Liver (tissue), 9 donors: Measurements from ENCODE around the gene PDE5A. TPM values are rescaled to one million over a fixed set of nuclear protein-coding genes. Genes with fewer than 3 reads are reported as not detected.

Experiments used
- DNase-seq: peaks from one replicate; pipeline ENCODE4 v3.0.0-alpha.2; 2017; ENCODE audit warnings: low spot score
- H3K27ac ChIP-seq, 2 donors: one replicate each; pipeline ENCODE4 v1.7.0; 2013; ENCODE audit warnings: inconsistent platforms in 2 of 2, low read length in 2 of 2, control low read depth in 1 of 2, low read depth in 1 of 2, mild to moderate bottlenecking in 1 of 2
- H3K27me3 ChIP-seq, 4 donors: one replicate each; pipeline versions ENCODE4 v1.6.1 to v1.7.0; 2013; ENCODE audit warnings: low read length in 3 of 4, inconsistent platforms in 1 of 4, mild to moderate bottlenecking in 1 of 4, moderate library complexity in 1 of 4; ENCODE audit not compliant: control insufficient read depth in 4 of 4, insufficient read depth in 4 of 4
- H3K36me3 ChIP-seq, 4 donors: one replicate each; pipeline versions ENCODE4 v1.6.1 to v1.7.0; 2013; ENCODE audit warnings: low read length in 3 of 4, mild to moderate bottlenecking in 3 of 4, low read depth in 1 of 4, moderate library complexity in 1 of 4; ENCODE audit not compliant: control insufficient read depth in 4 of 4, insufficient read depth in 3 of 4
- H3K4me1 ChIP-seq, 4 donors: one replicate each; pipeline versions ENCODE4 v1.6.1 to v1.7.0; 2013; ENCODE audit warnings: low read length in 3 of 4, mild to moderate bottlenecking in 3 of 4, moderate library complexity in 1 of 4; ENCODE audit not compliant: control insufficient read depth in 4 of 4, insufficient read depth in 4 of 4
- H3K4me3 ChIP-seq, 3 donors: one replicate each; pipeline versions ENCODE4 v1.6.1 to v1.7.0; 2013; ENCODE audit warnings: low read length in 3 of 3, control low read depth in 1 of 3, low read depth in 1 of 3, mild to moderate bottlenecking in 1 of 3
- H3K9ac ChIP-seq, 2 donors: one replicate each; pipeline ENCODE4 v1.7.0; 2013; ENCODE audit warnings: low read length in 2 of 2, mild to moderate bottlenecking in 2 of 2, moderate library complexity in 2 of 2, control low read depth in 1 of 2, low read depth in 1 of 2
- H3K9me3 ChIP-seq, 4 donors: one replicate each; pipeline versions ENCODE4 v1.6.1 to v1.7.0; 2013; ENCODE audit warnings: low read length in 3 of 4; ENCODE audit not compliant: control insufficient read depth in 4 of 4
- ATF3 ChIP-seq: IDR thresholded peaks from 2 replicates; pipeline ENCODE4 v1.6.1; 2016; ENCODE audit warnings: antibody characterized with exemption
- CTCF ChIP-seq: fragments of 150-350 bp; IDR thresholded peaks from 2 replicates; pipeline ENCODE4 v1.5.1; 2017; ENCODE audit warnings: improper control_type of control experiment, low read depth, low read length; ENCODE audit not compliant: missing input control
- EGR1 ChIP-seq, 2 donors: IDR thresholded peaks; 2 replicates each; pipeline ENCODE4 v1.6.1; 2016 to 2018; ENCODE audit warnings: antibody characterized with exemption in 2 of 2, low read depth in 2 of 2
- FOXA1 ChIP-seq: IDR thresholded peaks from 2 replicates; pipeline ENCODE4 v1.6.1; 2016; ENCODE audit warnings: antibody characterized with exemption
- FOXA2 ChIP-seq: IDR thresholded peaks from 2 replicates; pipeline ENCODE4 v1.6.1; 2016; ENCODE audit warnings: antibody characterized with exemption
- GABPA ChIP-seq, 2 donors: IDR thresholded peaks in 1 of 2; conservative IDR thresholded peaks in 1 of 2; 2 replicates each; pipeline ENCODE4 v1.6.1; 2016; ENCODE audit warnings: antibody characterized with exemption in 2 of 2, mild to moderate bottlenecking in 1 of 2, moderate library complexity in 1 of 2
- HNF4A ChIP-seq, 2 donors: conservative IDR thresholded peaks; 2 replicates each; pipeline ENCODE4 v1.6.1; 2016; ENCODE audit warnings: antibody characterized with exemption in 2 of 2, mild to moderate bottlenecking in 2 of 2
- JUND ChIP-seq, 2 donors: IDR thresholded peaks; 2 replicates each; pipeline ENCODE4 v1.6.1; 2016; ENCODE audit warnings: antibody characterized with exemption in 2 of 2
- NR2F2 ChIP-seq: IDR thresholded peaks from 2 replicates; pipeline ENCODE4 v1.6.1; 2016; ENCODE audit warnings: antibody characterized with exemption
- RAD21 ChIP-seq, 2 donors: IDR thresholded peaks; 2 replicates each; pipeline ENCODE4 v1.6.1; 2016; ENCODE audit warnings: antibody characterized with exemption in 2 of 2, mild to moderate bottlenecking in 2 of 2
- REST ChIP-seq: IDR thresholded peaks from 2 replicates; pipeline ENCODE4 v1.6.1; 2016; ENCODE audit warnings: antibody characterized with exemption, mild to moderate bottlenecking
- SP1 ChIP-seq: IDR thresholded peaks from 2 replicates; pipeline ENCODE4 v1.6.1; 2018; ENCODE audit warnings: antibody characterized with exemption, mild to moderate bottlenecking
- TAF1 ChIP-seq: conservative IDR thresholded peaks from 2 replicates; pipeline ENCODE4 v1.6.1; 2016; ENCODE audit warnings: antibody characterized with exemption, mild to moderate bottlenecking
- YY1 ChIP-seq: IDR thresholded peaks from 2 replicates; pipeline ENCODE4 v1.6.1; 2016; ENCODE audit warnings: antibody characterized with exemption, mild to moderate bottlenecking
- WGBS: extraction: QIAGEN DNeasy Blood & Tissue Kit; methylation state at CpG from one replicate; pipeline ENCODE4 v1.1.7; 2013; 5-methylcytosine and 5-hydroxymethylcytosine counted together
- polyA plus RNA-seq, 2 donors: library from polyadenylated mRNA; stranded (reverse) in 1 of 2; unstranded in 1 of 2; fragments of 200-250 nt in 1 of 2; fragments of >200 nt in 1 of 2; fragmentation: Nextera tagmentation in 1 of 2; extraction: Ambion mirVana in 1 of 2; gene quantifications; one replicate each; pipeline versions ENCODE4 v1.2.1 to v1.2.3, GENCODE V29; 2013 to 2015
- total RNA-seq, 2 donors: library from RNA; depleted of rRNA; stranded (reverse); fragments of >200 nt; gene quantifications; one replicate each; pipeline ENCODE4 v1.2.3, GENCODE V29; 2014
- donor health status: healthy.
- donor health status: healthy.
- donor health status: healthy.
- donor health status: healthy.
- donor health status: healthy.

Gene PDE5A
- total and polyA plus RNA-seq, 4 donors = 0.61 to 3.8 (median 3.0) TPM

- Histone ChIP-seq H3K4me3 (no peak overlapping the region), H3K27me3 (no peaks in the 10 kb centered on the region), H3K36me3 (peaks cover 0 to 14% (median 4%) of the 10 kb centered on the region in 4 donors), H3K9ac (no peak overlapping the region), H3K4me1 (no peaks in the 10 kb centered on the region), H3K27ac (no peak overlapping the region), H3K9me3 (no peaks in the 10 kb centered on the region)
- DNase-seq = no peak
- TF ChIP-seq TAF1 = no peak
- TF ChIP-seq JUND (IDR thresholded peaks at IDR 0.05) = no peak
- peak; percentile 65 for TF ChIP-seq RAD21 (IDR thresholded peaks at IDR 0.05)
- no peak for TF ChIP-seq REST
- 94% methylated on average over 1 of the region's 1 CpG for WGBS
Measured at GRCh38 chr4:119493419-119493818, 135.2 kb downstream of the PDE5A start.

- Histone ChIP-seq H3K9me3 (no peaks in the 10 kb centered on the region), H3K4me3 (no peak overlapping the region), H3K27ac (no peak overlapping the region), H3K27me3 (no peaks in the 10 kb centered on the region), H3K4me1 (no peaks in the 10 kb centered on the region), H3K9ac (no peak overlapping the region), H3K36me3 (peaks cover 0 to 4% (median 2%) of the 10 kb centered on the region in 4 donors)
- DNase-seq = no peak
- 63% methylated on average over 3 of the region's 3 CpGs for WGBS
- TF ChIP-seq FOXA1 = no peak
- TF ChIP-seq FOXA2 = no peak
- TF ChIP-seq ATF3 = no peak
- TF ChIP-seq HNF4A (conservative IDR thresholded peaks at IDR 0.05) = no peak
- TF ChIP-seq GABPA (IDR thresholded peaks at IDR 0.05 in 1 of 2, conservative IDR thresholded peaks at IDR 0.05 in 1 of 2) = no peak
- no peak for TF ChIP-seq NR2F2
- no peak for TF ChIP-seq TAF1
- no peak for TF ChIP-seq REST
- no peak for TF ChIP-seq SP1
- no peak for TF ChIP-seq EGR1 (IDR thresholded peaks at IDR 0.05; ENCODE audit: low read depth in 2 of 2)
- TF ChIP-seq YY1 = no peak
- no peak for TF ChIP-seq JUND (IDR thresholded peaks at IDR 0.05)
- TF ChIP-seq CTCF = peak; percentile 10
- TF ChIP-seq RAD21 (IDR thresholded peaks at IDR 0.05) = peak; percentile 63 to 77
Measured at GRCh38 chr4:119490335-119490734, 138.3 kb downstream of the PDE5A start.
